GM15510 (cell line): ENCODE measurements around the gene ZSWIM1.

Experiments used
- POLR2A ChIP-seq: IDR thresholded peaks from 3 replicates; pipeline ENCODE4 v1.6.1; 2011; ENCODE audit warnings: borderline replicate concordance; ENCODE audit not compliant: insufficient read length; ENCODE audit errors: extremely low read depth

The ZSWIM1 gene

DNA sequence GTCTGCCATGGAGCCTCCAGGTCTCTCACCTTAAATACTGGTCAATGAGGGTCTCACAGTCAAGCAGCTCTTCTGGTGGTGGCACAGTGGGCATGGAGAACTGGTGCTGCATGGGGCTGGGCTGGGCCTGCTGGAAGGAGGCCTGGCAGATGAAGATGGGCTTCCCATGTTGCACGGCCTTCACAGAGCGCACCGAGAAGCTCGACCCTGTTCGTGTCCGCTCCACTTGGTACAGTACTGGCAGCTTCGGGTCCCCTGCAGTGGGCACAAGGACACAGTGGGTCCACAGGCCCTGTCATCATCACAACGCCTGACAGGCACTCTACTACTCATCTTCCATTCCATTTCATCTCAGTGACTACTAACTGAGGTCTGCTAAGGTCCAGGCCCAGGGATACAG is 32.6 kb upstream of the ZSWIM1 start:
- TF ChIP-seq POLR2A: no peak

DNA sequence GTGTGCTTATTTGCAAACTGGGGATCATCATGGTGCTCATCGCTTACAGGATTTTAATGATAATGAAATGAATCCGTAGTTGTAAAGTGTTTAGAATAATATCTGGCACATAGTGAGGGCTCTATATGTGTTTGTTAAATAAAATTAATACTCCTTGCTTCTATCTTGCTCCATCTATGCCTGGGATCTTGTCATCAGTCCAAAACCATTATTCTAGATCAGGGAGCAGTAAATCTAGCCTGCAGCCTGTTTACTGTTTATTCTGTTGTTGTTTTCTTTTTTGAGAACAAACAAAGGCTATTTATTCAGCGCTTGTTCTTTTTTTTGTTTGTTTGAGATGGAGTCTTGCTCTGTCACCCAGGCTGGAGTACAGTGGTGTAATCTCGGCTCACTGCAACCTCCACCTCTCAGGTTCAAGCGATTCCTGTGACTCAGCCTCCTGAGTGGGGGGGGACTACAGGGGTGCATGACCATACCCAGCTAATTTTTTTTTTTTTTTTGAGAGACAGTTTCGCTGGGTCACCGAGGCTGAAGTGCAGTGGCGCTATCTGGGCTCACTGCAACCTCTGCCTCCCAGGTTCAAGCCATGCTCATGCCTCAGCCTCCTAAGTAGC is 32.0 kb upstream of the ZSWIM1 start:
- no peak for TF ChIP-seq POLR2A

DNA sequence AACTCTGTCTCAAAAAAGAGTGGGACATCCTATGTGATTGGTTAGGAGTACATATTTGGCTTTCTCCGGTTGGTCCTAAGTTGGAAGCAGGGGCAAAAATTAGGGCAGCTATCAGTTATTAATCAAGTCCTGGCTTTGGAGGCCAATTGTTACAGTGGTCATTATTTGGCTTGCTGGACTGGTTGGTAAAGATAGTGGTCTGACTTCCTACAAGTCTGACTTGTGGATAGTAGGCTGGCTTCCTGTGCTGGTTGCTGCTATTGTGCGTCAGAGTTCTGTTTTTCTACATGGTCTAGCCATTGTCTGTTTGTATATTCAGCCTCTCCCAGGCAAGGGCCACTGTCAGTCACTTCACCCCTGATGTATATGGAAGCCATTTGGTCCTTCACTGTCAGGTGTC is 30.8 kb upstream of the ZSWIM1 start:
- TF ChIP-seq POLR2A: no peak

DNA sequence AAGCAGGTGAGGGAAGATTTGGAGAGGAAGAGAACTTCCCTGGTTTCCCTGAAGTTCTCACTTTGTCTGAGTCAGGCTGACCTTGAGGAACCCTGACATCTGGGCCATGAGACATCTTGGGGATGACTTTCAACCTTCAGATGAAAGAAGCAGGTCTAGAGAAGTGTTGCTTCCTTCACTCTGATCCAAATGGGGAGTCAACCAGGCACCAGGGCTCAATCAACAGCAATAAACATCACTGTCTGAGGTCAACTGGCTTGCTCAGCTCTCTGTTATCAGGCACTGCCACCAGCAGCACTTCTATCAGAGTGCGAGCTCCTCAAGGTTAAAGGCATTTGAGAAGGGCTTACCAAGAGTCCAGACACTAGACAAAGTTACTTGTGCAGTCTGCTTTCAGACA is 30.1 kb upstream of the ZSWIM1 start:
- TF ChIP-seq POLR2A: no peak

DNA sequence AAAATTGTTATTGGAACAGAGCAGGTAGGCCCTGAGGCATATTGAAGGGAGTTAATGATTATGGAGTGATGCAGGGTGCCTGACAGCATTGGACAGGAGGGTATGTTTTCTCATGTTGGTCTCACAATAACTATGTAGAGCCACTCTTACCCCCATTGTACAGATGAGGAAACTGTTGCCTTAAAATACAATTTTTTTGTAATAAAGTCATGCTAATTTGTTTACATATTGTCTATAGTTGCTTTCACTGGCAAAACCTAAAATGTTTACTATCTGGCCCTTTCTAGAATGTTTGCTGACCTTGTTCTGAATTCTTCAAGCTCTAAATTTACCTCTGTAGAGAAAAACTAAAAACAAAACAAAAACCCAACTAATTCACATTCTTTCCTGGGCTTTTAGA is 29.5 kb upstream of the ZSWIM1 start:
- TF ChIP-seq POLR2A: no peak

DNA sequence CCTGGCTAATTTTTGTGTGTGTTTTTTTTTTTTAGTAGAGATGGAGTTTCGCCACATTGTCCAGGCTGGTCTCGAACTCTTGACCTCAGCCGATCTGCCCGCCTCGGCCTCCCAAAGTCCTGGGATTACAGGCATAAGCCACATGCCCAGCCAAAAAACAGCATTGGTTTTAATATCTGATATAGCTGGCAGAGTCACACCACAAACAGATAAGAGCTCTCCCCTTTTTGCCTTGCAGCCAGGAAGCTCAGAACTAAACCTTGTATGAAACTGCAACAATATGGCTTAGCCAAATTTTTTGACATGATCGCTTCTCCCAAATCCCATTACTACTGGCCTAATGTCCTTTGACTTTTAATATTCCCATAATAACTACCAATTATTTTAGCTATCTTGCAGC is 28.7 kb upstream of the ZSWIM1 start:
- TF ChIP-seq POLR2A: no peak

DNA sequence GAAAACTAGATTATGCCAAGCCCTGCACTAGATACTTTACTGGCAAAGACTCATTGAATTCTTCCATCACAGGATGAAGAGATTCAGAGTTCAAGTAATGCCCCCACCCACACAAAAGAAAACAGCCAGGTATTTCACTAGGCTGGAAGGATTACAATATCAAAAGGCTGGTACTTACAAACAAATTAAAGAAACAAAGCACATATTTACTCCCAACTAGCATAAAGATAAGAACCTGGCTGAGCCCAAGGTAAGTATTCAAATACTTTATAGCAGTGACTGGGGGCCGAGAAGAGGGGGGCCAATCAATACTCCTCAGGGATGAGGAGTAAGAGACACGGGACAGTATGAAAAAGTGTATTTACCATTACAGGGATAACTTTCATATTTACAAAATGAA is 27.5 kb upstream of the ZSWIM1 start:
- no peak for TF ChIP-seq POLR2A

DNA sequence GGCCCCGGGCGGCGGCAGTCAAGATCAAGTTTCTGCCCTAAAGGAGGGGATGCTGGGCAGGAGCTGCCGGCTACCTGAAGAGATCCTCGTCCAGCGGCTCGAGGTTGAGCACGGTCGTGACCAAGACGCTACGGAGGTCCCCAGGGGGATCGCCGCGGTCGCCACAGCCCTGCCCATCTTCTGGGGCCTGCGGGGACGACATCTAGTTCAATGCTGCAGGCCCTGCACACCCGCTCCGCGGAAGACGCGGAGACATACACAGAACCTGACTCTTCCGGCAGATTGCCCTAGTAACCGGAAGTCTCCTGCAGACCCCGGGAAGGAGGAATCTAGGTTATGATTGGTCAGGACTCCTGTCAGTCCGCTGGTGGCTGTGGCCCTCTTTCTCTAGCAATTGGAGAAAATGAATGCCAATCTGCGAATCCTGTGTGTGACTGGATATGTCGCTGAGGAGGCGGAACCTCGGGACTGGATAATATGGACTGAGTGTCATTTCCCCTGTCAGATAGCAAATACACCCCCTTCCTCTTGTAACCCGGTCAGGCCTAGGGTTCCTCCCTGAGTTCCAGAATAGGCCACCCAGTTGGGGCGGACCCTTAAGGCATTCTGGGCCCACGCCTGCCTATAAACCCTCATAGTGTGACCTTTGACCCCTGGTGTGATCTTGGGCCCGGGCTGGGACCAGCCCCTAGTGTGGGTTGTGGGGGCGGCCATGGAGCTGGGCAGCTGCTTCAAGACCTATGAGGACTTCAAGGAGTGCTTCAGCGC is 23.7 kb upstream of the ZSWIM1 start, which contains the start of the genes ACOT8 and ZSWIM3:
Gene ACOT8 (minus strand): TSS at position 279 of the 768 bp plus-strand sequence. CDS start 77 bp downstream, at position 202.
Gene ZSWIM3 (plus strand): TSS at position 501 of the 768 bp plus-strand sequence. CDS start 212 bp downstream, at position 713.
- peak; percentile 92 for TF ChIP-seq POLR2A

DNA sequence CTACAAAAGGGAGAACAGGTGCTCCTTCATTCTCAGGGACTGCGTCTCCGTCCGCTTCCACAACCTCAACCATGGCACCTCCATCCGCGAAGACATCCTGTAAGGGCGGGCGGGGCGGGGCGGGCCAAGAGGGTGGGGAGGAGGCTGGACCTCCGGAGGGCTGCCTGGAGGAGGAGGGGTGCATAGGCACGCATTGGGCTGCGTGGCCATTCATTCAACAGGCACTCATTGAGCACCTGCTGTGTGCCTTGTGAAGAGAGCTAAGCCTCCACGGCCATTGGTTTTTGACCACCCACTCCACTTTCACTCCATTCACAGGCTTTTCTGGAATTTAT is 23.2 kb upstream of the ZSWIM1 start:
- TF ChIP-seq POLR2A: no peak

DNA sequence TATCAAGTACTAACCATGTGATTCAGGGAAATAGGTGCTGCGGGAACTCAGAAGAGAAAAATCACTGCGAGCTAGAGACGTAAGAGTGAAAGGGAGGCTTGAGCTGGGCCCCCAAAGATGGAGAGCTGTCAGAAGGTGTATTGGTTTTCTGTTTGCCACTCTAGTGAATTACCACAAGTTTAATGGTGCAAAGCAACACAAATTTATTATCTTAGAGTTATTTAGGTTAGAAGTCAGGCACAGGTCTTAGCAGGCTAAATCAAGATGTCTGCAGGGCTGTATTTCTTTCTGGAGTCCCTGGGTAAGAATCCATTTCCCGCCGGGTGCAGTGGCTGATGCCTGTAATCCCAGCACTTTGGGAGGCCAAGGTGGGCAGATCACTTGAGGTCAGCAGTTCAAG is 21.1 kb upstream of the ZSWIM1 start:
- TF ChIP-seq POLR2A: no peak

DNA sequence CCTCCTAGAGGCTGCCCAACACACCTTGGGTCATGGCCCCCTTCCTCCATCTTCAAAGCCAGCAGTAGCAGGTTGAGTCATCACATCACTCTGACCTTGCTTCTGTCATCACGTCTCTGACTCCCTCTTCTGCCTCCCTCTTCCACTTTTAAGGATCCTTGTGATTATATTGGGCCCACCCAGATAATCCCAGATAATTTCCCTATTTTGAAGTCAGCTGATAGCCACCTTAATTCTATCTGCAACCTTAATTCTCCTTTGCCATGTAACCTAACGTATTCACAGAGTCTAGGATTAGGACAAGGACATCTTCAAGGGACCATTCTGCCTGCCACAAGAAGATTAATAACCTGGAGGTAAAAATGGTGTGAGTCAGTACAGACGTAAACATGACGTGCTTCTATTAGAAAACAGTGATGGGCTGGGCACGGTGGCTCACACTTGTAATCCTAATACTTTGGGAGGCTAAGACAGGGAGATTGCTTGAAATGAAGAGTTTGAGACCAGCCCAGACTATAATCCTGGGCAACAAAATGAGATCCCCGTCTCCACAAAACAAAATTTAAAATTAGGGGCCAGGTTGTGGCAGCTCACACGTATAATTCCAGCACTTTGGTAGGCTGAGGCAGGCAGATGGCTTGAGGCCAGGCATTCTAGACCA is 20.3 kb upstream of the ZSWIM1 start:
- TF ChIP-seq POLR2A: no peak

DNA sequence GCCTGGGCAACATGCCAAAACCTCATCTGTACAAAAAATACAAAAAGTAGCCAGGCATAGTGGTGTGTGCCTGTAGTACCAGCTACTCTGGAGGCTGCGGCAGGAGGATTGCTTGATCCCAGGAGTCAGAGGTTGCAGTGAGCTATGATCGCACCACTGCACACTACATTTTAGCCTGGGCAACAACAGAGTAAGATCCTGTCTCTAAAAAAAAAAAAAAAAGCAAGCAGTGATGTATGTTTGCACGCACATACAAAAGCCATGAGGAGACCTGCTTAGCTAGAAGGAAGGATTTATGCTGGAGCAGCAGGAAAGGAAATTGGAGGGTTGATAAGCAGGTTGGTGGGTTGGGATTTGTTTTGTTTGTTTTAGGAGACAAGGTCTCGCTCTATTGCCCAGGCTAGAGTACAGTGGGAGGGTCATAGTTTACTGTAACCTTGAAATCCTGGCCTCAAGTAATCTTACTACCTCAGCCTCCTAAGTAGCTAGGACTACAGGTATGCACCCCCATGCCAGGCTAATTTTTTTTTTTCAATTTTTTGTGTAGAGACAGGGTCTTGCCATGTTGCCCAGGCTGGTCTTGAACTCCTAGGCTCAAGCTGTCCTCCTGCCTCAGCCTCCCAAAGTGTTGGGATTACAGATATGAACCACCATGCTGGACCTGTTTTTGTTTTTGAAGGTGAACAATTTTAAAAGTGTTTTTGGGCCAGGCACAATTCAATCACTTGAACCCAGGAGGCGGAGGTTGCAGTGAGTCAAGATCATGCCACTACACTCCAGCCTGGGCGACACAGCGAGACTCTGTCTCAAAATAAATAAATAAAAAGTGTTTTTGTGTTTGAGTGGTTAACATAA is 19.6 kb upstream of the ZSWIM1 start:
- TF ChIP-seq POLR2A: no peak

DNA sequence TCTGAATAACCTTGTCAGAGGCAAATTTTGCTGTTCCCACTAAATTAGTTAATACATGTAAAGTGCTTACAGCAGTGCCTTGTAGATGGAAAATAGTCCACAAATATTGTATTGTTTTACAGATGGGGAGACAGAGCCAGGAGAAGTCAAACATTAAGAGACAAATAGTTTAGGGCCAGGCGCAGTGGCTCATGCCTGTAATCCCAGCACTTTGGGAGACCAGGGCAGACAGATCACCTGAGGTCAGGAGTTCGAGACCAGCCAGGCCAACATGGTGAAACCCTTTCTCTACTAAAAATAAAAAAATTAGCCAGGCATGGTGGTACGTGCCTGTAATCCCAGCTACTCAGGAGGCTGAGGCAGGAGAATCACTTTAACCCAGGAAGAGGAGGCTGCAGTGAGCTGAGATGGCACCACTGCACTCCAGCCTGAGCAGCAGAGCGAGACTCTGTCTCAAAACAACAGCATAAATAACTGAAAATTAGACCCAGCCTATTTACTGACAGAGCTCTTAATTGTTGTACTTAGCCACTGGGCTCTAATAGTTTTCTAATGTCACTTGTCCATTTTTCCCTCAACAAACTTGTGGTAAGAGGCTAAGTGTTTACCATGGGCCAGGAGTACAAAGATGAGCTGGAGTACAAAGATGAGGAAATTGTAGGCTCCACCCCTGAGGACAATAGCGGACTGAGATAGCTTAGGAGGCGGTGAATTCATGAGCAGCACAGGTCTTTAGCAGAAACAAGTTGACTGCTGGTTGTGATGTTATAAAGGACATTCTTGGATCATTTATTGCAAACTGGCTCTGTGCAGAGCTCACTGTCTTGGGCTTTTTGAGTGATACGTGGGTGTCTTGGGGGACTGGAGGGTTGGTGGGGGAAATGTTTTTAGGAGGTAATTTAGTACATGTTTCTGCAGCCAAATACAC is 17.2 kb upstream of the ZSWIM1 start:
- TF ChIP-seq POLR2A: no peak

DNA sequence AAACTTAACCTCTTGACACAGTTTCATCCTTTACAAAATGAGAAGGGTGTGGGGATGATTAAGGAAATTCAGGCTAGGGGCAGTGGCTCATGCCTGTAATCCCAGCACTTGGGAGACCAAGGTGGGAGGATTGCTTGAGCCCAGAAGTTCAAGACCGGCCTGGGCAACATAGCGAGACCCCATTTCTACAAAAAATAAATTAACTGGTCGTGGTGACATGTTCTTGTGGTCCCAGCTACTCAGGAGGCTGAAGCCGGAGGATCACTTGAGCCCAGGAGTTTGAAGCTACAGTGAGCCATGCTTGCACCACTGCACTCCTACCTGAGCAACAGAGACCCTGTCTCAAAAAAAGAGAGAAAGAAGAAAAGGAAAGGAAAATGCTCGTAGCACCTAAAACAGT is 14.6 kb upstream of the ZSWIM1 start:
- no peak for TF ChIP-seq POLR2A
